ENCODE measurements around the gene CUX1. TPM values are rescaled to one million over a fixed set of nuclear protein-coding genes. Genes with fewer than 3 reads are reported as not detected.

CUX1 gene
- total RNA-seq, 4 donors from 2014 or later, result 40.0 to 55.9 (median 47.3) TPM

GRCh38 chr7:101959829-101960228, 142.4 kb downstream of the CUX1 start:
- no peaks in the 10 kb centered on the region for H3K9me3 ChIP-seq
- H3K27ac ChIP-seq, result no peak overlapping the region
- H3K27me3 ChIP-seq, result no peaks in the 10 kb centered on the region
- TF ChIP-seq CTCF (IDR thresholded peaks at IDR 0.05), result no peak
- no peak for TF ChIP-seq POLR2A (IDR thresholded peaks at IDR 0.05)
- WGBS, 2 donors, result 80 to 86% methylated on average over 17 of the region's 17 CpGs
- peaks cover 0 to 32% (median under 1%) of the 10 kb centered on the region in 3 donors for H3K4me1 ChIP-seq
- no peaks in the 10 kb centered on the region for H3K36me3 ChIP-seq
- no peak for DNase-seq
- intact Hi-C loops (cut with DNase I), result no loop called here
- H3K4me3 ChIP-seq, result no peak overlapping the region

- WGBS, 2 donors, result 93 to 95% methylated on average over 3 to 4 of the region's 4 CpGs
Measured at GRCh38 chr7:101960323-101960722, 142.9 kb downstream of the CUX1 start.

GRCh38 chr7:101960985-101961708, 143.7 kb downstream of the CUX1 start:
- 78 to 87% methylated on average over 8 to 9 of the region's 9 CpGs for WGBS, 2 donors
- Histone ChIP-seq H3K4me1 (peaks cover 0 to 36% (median 0%) of the 10 kb centered on the region in 3 donors), H3K4me3 (no peak overlapping the region), H3K36me3 (no peaks in the 10 kb centered on the region), H3K27ac (no peak overlapping the region), H3K27me3 (no peaks in the 10 kb centered on the region), H3K9me3 (no peaks in the 10 kb centered on the region)
- TF ChIP-seq CTCF (IDR thresholded peaks at IDR 0.05) (no peak), POLR2A (IDR thresholded peaks at IDR 0.05) (no peak)
- no peak for DNase-seq
- intact Hi-C loops (cut with DNase I), result no loop called here

More at GRCh38 chr7:101960323-101960722, 142.9 kb downstream of the CUX1 start:
- intact Hi-C loops (cut with DNase I), result no loop called here
- no peak overlapping the region for H3K27ac ChIP-seq
- H3K36me3 ChIP-seq, result no peaks in the 10 kb centered on the region
- no peak for DNase-seq
- H3K4me1 ChIP-seq, result peaks cover 0 to 36% (median 0%) of the 10 kb centered on the region in 3 donors
- no peak overlapping the region for H3K4me3 ChIP-seq
- H3K27me3 ChIP-seq, result no peaks in the 10 kb centered on the region
- no peak for TF ChIP-seq CTCF (IDR thresholded peaks at IDR 0.05)
- TF ChIP-seq POLR2A (IDR thresholded peaks at IDR 0.05), result no peak
- H3K9me3 ChIP-seq, result no peaks in the 10 kb centered on the region

GRCh38 chr7:101961811-101962210, 144.4 kb downstream of the CUX1 start:
- Histone ChIP-seq H3K27me3 (no peaks in the 10 kb centered on the region), H3K27ac (no peak overlapping the region), H3K9me3 (no peaks in the 10 kb centered on the region), H3K4me1 (peaks cover 0 to 36% (median 0%) of the 10 kb centered on the region in 3 donors), H3K36me3 (no peaks in the 10 kb centered on the region), H3K4me3 (no peak overlapping the region)
- 65 to 72% methylated on average over 2 of the region's 2 CpGs for WGBS, 2 donors
- intact Hi-C loops (cut with DNase I), result no loop called here
- no peak for DNase-seq
- TF ChIP-seq CTCF (IDR thresholded peaks at IDR 0.05), result no peak
- TF ChIP-seq POLR2A (IDR thresholded peaks at IDR 0.05), result no peak

GRCh38 chr7:101963693-101964092, 146.3 kb downstream of the CUX1 start:
- intact Hi-C loops (cut with DNase I), result no loop called here
- peaks cover 0 to 29% (median 0%) of the 10 kb centered on the region in 3 donors for H3K4me1 ChIP-seq
- H3K36me3 ChIP-seq, result no peaks in the 10 kb centered on the region
- no peak for TF ChIP-seq CTCF (IDR thresholded peaks at IDR 0.05)
- TF ChIP-seq POLR2A (IDR thresholded peaks at IDR 0.05), result no peak
- H3K4me3 ChIP-seq, result no peak overlapping the region
- no peaks in the 10 kb centered on the region for H3K9me3 ChIP-seq
- H3K27ac ChIP-seq, result no peak overlapping the region
- no peak for DNase-seq
- H3K27me3 ChIP-seq, result no peaks in the 10 kb centered on the region
- 95 to 100% methylated on average over 4 of the region's 9 CpGs for WGBS, 2 donors

Data from esophagus squamous epithelium (tissue), 5 donors.